Measurements from ENCODE around the gene ANKRD27. TPM values are rescaled to one million over a fixed set of nuclear protein-coding genes. Genes with fewer than 3 reads are reported as not detected.

The ANKRD27 gene
- total RNA-seq, 1 experiment from 2014 or later = 48.1 TPM

GRCh38 chr19:32649751-32650150 is 25.2 kb downstream of the ANKRD27 start:
- no peak overlapping the region for H3K9ac ChIP-seq (ENCODE audit: low read length)
- POLR2A ChIA-PET = no interaction called here
- no peaks in the 10 kb centered on the region for H3K9me3 ChIP-seq (ENCODE audit: control insufficient read depth in 1 of 2, insufficient read depth in 1 of 2, low read depth in 1 of 2, low read length in 2 of 2)
- BruUV-seq (replicated peaks) = no TSS peak
- H4K20me1 ChIP-seq (ENCODE audit: insufficient read depth) = no peaks in the 10 kb centered on the region
- H3K4me3 ChIP-seq (replicated peaks in 1 of 2; ENCODE audit: low read depth in 1 of 2, low read length in 2 of 2) = no peak overlapping the region
- peaks cover 3 to 6% of the 10 kb centered on the region in 2 experiments; a peak in 3 of 4 replicates for H3K4me1 ChIP-seq (ENCODE audit: control insufficient read depth in 1 of 2, insufficient read depth in 2 of 2, low read length in 2 of 2)
- H2AFZ ChIP-seq (ENCODE audit: low read depth, low read length, poor library complexity, severe bottlenecking) = no peak overlapping the region
- TF ChIP-seq RAD21 (IDR thresholded peaks at IDR 0.05; ENCODE audit: low read depth) = no peak
- TF ChIP-seq ATF3 (IDR thresholded peaks at IDR 0.05) = no peak
- no peak for TF ChIP-seq YY1 (IDR thresholded peaks at IDR 0.05; ENCODE audit: extremely low read depth, insufficient replicate concordance, low read depth, low read length)
- TF ChIP-seq JUND (IDR thresholded peaks at IDR 0.05) = no peak
- no peak for TF ChIP-seq POLR2AphosphoS5 (IDR thresholded peaks at IDR 0.05; ENCODE audit: low read depth, low read length)
- TF ChIP-seq EZH2phosphoT487 (IDR thresholded peaks at IDR 0.05; ENCODE audit: borderline replicate concordance) = no peak
- TF ChIP-seq POLR2A (IDR thresholded peaks at IDR 0.05; ENCODE audit: borderline replicate concordance, extremely low read depth, insufficient read depth, insufficient read length) = no peak
- no peak for DNase-seq (ENCODE audit: low read depth, low spot score)
- RAD21 ChIA-PET (ENCODE audit: low non-redundant PET in 1 of 2, low total read pairs in 2 of 2, uncharacterized antibody in 2 of 2, unreplicated experiment in 2 of 2) = no interaction called here
- no peak for ATAC-seq
- no peak overlapping the region for H3K4me2 ChIP-seq (ENCODE audit: low read length)
- no peak overlapping the region for H3K27ac ChIP-seq (ENCODE audit: low read depth, low read length)
- peaks cover 12% of the 10 kb centered on the region; the same call in 1 of the 2 replicates for H3K79me2 ChIP-seq (ENCODE audit: insufficient read depth, low read length)
- no peaks in the 10 kb centered on the region for H3K9me2 ChIP-seq (ENCODE audit: insufficient read depth)
- CTCF ChIA-PET = no interaction called here
- H3K36me3 ChIP-seq (ENCODE audit: control insufficient read depth in 1 of 2, insufficient read depth in 2 of 2, low read length in 2 of 2) = peaks cover 3 to 18% of the 10 kb centered on the region in 2 experiments; a peak in 3 of 4 replicates
- intact Hi-C loops (cut with micrococcal nuclease) = no loop called here
- no peaks in the 10 kb centered on the region for H3K27me3 ChIP-seq (ENCODE audit: insufficient read depth, low read length)

- BruUV-seq (replicated peaks) = no TSS peak
These were observed 27.6 kb downstream of the ANKRD27 start for GRCh38 chr19:32647361-32647760.

More at GRCh38 chr19:32647361-32647760, 27.6 kb downstream of the ANKRD27 start:
- no peaks in the 10 kb centered on the region for H3K9me3 ChIP-seq (ENCODE audit: control insufficient read depth in 1 of 2, insufficient read depth in 1 of 2, low read depth in 1 of 2, low read length in 2 of 2)
- intact Hi-C loops (cut with micrococcal nuclease) = no loop called here
- no peak overlapping the region for H3K27ac ChIP-seq (ENCODE audit: low read depth, low read length)
- ChIA-PET POLR2A (no interaction called here), RAD21 (ENCODE audit: low non-redundant PET in 1 of 2, low total read pairs in 2 of 2, uncharacterized antibody in 2 of 2, unreplicated experiment in 2 of 2) (no interaction called here), CTCF (no interaction called here)
- no peak overlapping the region for H3K4me3 ChIP-seq (replicated peaks in 1 of 2; ENCODE audit: low read depth in 1 of 2, low read length in 2 of 2)
- no peaks in the 10 kb centered on the region for H3K79me2 ChIP-seq (ENCODE audit: insufficient read depth, low read length)
- ATAC-seq (no peak), DNase-seq (ENCODE audit: low read depth, low spot score) (no peak)
- H3K4me2 ChIP-seq (ENCODE audit: low read length) = no peak overlapping the region
- H3K36me3 ChIP-seq (ENCODE audit: control insufficient read depth in 1 of 2, insufficient read depth in 2 of 2, low read length in 2 of 2) = peaks cover 7 to 32% of the 10 kb centered on the region in 2 experiments; a peak in 3 of 4 replicates
- no peak for TF ChIP-seq CEBPB (IDR thresholded peaks at IDR 0.05; ENCODE audit: low read depth)
- TF ChIP-seq ATF3 (IDR thresholded peaks at IDR 0.05) = no peak
- no peak for TF ChIP-seq ELF1 (IDR thresholded peaks at IDR 0.05; ENCODE audit: borderline replicate concordance, low read depth)
- TF ChIP-seq SIN3A (IDR thresholded peaks at IDR 0.05; ENCODE audit: low read depth) = no peak
- H2AFZ ChIP-seq (ENCODE audit: low read depth, low read length, poor library complexity, severe bottlenecking) = no peak overlapping the region
- no peak overlapping the region for H3K9ac ChIP-seq (ENCODE audit: low read length)
- no peaks in the 10 kb centered on the region for H4K20me1 ChIP-seq (ENCODE audit: insufficient read depth)
- H3K27me3 ChIP-seq (ENCODE audit: insufficient read depth, low read length) = no peaks in the 10 kb centered on the region
- no peaks in the 10 kb centered on the region for H3K4me1 ChIP-seq (ENCODE audit: control insufficient read depth in 1 of 2, insufficient read depth in 2 of 2, low read length in 2 of 2)
- no peaks in the 10 kb centered on the region for H3K9me2 ChIP-seq (ENCODE audit: insufficient read depth)
